HG02588 (cell line): ENCODE results near the gene USP3.

ENCODE experiments used
- ATAC-seq: cut with Tn5 transposase; IDR thresholded peaks from one replicate; pipeline ENCODE4 v1.9.1; 2021; ENCODE audit warnings: mild to moderate bottlenecking, moderate library complexity; ENCODE audit not compliant: unreplicated experiment

Gene USP3

GRCh38 chr15:63538876-63539275, 34.5 kb downstream of the USP3 start:
- ATAC-seq = no peak

GRCh38 chr15:63539521-63539920, 35.1 kb downstream of the USP3 start:
- ATAC-seq = no peak

GRCh38 chr15:63539998-63540397, 35.6 kb downstream of the USP3 start:
- ATAC-seq = no peak

GRCh38 chr15:63540449-63540848, 36.1 kb downstream of the USP3 start:
- no peak for ATAC-seq

- no peak for ATAC-seq
These were observed 40.0 kb downstream of the USP3 start for GRCh38 chr15:63544258-63545026.

- ATAC-seq = no peak
These were observed 41.1 kb downstream of the USP3 start for GRCh38 chr15:63545520-63545919.

- ATAC-seq = no peak
These were observed 47.0 kb downstream of the USP3 start for GRCh38 chr15:63551400-63551799.

- no peak for ATAC-seq
These were observed 49.0 kb downstream of the USP3 start for GRCh38 chr15:63553388-63553791.

GRCh38 chr15:63554337-63554927, 50.0 kb downstream of the USP3 start:
- no peak for ATAC-seq

GRCh38 chr15:63555507-63555906, 51.1 kb downstream of the USP3 start:
- no peak for ATAC-seq

- ATAC-seq = no peak
These were observed 51.9 kb downstream of the USP3 start for GRCh38 chr15:63556246-63556645.

GRCh38 chr15:63556736-63557135, 52.3 kb downstream of the USP3 start:
- ATAC-seq = no peak

- ATAC-seq = no peak
These were observed 55.4 kb downstream of the USP3 start for GRCh38 chr15:63559753-63560152.

GRCh38 chr15:63560741-63561448, 56.5 kb downstream of the USP3 start:
- no peak for ATAC-seq

GRCh38 chr15:63564093-63564492, 59.7 kb downstream of the USP3 start:
- no peak for ATAC-seq

- no peak for ATAC-seq
These were observed 61.3 kb downstream of the USP3 start for GRCh38 chr15:63565536-63566186.

- no peak for ATAC-seq
These were observed 68.5 kb downstream of the USP3 start for GRCh38 chr15:63572749-63573464.

- ATAC-seq = no peak
These were observed 69.1 kb downstream of the USP3 start for GRCh38 chr15:63573533-63573932.

GRCh38 chr15:63575312-63575711, 70.9 kb downstream of the USP3 start:
- ATAC-seq = no peak

- no peak for ATAC-seq
These were observed 72.0 kb downstream of the USP3 start for GRCh38 chr15:63576441-63576840.

- ATAC-seq = no peak
These were observed 77.8 kb downstream of the USP3 start for GRCh38 chr15:63582179-63582578.
